Activated CD4-positive, alpha-beta T cell treated with anti-CD3 and anti-CD28 coated beads, Interleukin-2, amount 50 U/mL, for 16 hours (primary cell): ENCODE measurements around the gene CLEC3B.

Experiments
- DNase-seq: peaks from one replicate; pipeline ENCODE4 v3.0.0-alpha.2; 2020

The CLEC3B gene

GRCh38 chr3:45003859-45004258 is 22.2 kb upstream of the CLEC3B start:
- no peak for DNase-seq

GRCh38 chr3:45007091-45007490 is 19.0 kb upstream of the CLEC3B start:
- no peak for DNase-seq

GRCh38 chr3:45008117-45008516 is 18.0 kb upstream of the CLEC3B start:
- no peak for DNase-seq

- no peak for DNase-seq
These were observed 16.2 kb upstream of the CLEC3B start for GRCh38 chr3:45009868-45010267.

GRCh38 chr3:45010811-45011333 is 15.2 kb upstream of the CLEC3B start:
- DNase-seq: no peak

GRCh38 chr3:45011756-45012508 is 14.2 kb upstream of the CLEC3B start:
- DNase-seq: no peak

GRCh38 chr3:45012577-45012976 is 13.5 kb upstream of the CLEC3B start:
- no peak for DNase-seq

GRCh38 chr3:45016916-45017315 is 9.2 kb upstream of the CLEC3B start:
- no peak for DNase-seq

- no peak for DNase-seq
These were observed 8.3 kb upstream of the CLEC3B start for GRCh38 chr3:45017821-45018220.

- DNase-seq: peak; percentile 7
These were observed 5.6 kb upstream of the CLEC3B start for GRCh38 chr3:45020534-45020933.

- no peak for DNase-seq
These were observed 4.4 kb upstream of the CLEC3B start for GRCh38 chr3:45021524-45022297.

- DNase-seq: no peak
These were observed 2.4 kb upstream of the CLEC3B start for GRCh38 chr3:45023675-45024074.

- DNase-seq: no peak
These were observed 1.4 kb upstream of the CLEC3B start for GRCh38 chr3:45024542-45025255.

GRCh38 chr3:45026957-45027356 is 854 bp downstream of the CLEC3B start:
- DNase-seq: no peak

GRCh38 chr3:45027441-45027840 is 1.3 kb downstream of the CLEC3B start:
- no peak for DNase-seq

GRCh38 chr3:45029216-45029615 is 3.1 kb downstream of the CLEC3B start:
- no peak for DNase-seq

- DNase-seq: no peak
These were observed 3.6 kb downstream of the CLEC3B start for GRCh38 chr3:45029661-45030060.

- DNase-seq: no peak
These were observed 5.4 kb downstream of the CLEC3B start for GRCh38 chr3:45031531-45031930.

- DNase-seq: no peak
These were observed 6.0 kb downstream of the CLEC3B start for GRCh38 chr3:45032113-45032512.

- DNase-seq: no peak
These were observed 7.7 kb downstream of the CLEC3B start for GRCh38 chr3:45033791-45034190.

- DNase-seq: peak; percentile 49
These were observed 8.6 kb downstream of the CLEC3B start for GRCh38 chr3:45034612-45035252.

GRCh38 chr3:45035441-45036301 is 9.6 kb downstream of the CLEC3B start:
- DNase-seq: no peak
